NCI-H2029 (cell line): ENCODE results near the gene GPR119.
A peak's percentile ranks its signal among the peaks of the same experiment; 100 is the strongest.
"Not testable (repeated sequence)": the region's sequence is repeated elsewhere in the genome, so short reads cannot be mapped to it uniquely, and the experiment has no call there.

ENCODE experiments used
- DNase-seq: peaks from one replicate; lab custom pipeline; 2025; lab: John Stamatoyannopoulos, UW

Gene GPR119

DNA sequence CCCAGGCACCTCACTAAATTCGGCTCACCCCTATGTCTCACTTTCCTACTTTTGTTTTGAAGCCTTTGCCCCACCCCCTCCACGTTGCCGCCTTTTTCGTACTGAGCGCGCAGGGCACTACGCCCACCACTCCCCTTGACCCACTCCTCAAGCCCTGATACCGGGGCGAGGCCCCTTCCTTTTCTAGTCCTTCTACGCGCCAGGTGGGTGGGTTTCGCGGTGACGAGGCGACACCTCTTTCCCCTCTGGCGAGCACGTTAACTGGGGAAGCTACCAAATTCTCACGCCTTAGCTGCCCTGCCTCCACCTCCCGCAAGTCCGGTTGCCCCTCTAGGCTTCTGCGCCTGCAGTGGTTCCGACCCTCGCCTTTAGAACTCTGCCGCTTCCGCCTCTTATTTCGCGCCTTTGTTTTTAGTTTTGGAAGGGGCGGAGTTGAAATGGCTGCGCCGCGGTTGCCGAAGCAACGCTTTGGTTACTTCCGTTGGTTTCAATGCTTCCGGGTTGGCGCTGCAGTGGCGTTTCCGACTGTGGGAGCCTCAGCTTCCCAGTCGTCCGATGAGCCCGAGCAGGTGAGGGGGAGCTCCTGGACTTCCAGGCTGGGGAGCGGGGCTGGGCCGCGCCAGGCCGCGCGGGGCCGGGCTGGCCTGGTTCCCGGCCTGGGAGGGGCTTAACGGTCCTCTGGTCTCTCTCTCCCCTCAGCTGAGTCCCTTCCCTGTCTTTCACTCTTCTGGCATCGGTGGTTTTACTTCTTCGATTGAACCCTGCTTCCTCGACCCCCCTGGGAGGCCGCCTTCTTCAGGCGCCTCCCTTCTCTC is 45.9 kb downstream of the GPR119 start, which contains the start of gene SLC25A14:
Gene SLC25A14, plus strand, starts transcription at position 512 of the 815 bp plus-strand sequence. CDS start 360 bp downstream, outside the sequence.
- peak; percentile 66 for DNase-seq

DNA sequence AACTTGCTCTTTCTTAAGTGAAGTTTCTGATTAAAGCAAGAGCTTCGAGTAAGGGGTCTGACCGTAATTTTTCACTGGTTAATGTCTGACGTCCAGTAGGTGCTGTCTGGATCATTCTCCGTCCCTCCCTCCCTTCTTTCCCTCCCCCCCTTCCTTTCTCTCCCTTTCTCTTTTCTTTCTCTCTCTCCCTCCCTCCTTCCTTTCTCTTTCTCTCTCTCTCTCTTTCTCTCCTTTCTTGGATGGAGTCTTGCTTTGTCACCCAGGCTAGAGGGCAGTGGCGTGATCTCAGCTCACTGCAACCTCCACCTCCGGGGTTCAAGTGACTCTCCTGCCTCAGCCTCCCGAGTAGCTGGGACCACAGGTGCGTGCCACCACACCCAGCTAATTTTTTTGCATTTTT is 46.6 kb downstream of the GPR119 start:
- not testable (repeated sequence) for DNase-seq

DNA sequence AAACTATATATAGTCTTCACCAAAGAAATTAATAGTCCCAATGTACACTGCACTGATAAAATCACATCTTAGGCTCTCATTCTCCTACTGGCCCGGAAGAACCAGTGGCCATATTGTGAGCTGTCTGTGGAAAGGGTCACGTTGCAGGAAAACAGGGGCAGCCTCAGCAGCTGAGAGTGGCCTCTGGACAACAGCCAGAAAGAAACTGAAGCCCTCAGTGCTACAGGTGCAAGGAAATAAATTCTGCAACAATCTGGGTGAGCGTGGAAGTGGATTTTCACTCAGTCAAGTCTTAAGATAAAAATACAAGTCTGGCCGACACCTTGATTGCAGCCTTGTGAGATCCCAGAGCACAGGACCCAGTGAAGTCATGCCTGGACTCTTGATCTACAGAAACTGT is 48.9 kb downstream of the GPR119 start:
- no peak for DNase-seq
